ENCODE data around the gene PTPRN2.

The PTPRN2 gene

GRCh38 chr7:157587805-157588560, 999.6 kb downstream of the PTPRN2 start:
- ChIA-PET POLR2A (no interaction called here), CTCF (no interaction called here)
- TF ChIP-seq CTCF (IDR thresholded peaks at IDR 0.05; ENCODE audit: insufficient read depth, low read length, missing control alignments) = no peak
- DNase-seq (ENCODE audit: low read depth, low spot score) = no peak
- no peak overlapping the region for H3K4me3 ChIP-seq (ENCODE audit: low read depth, low read length)

GRCh38 chr7:157587051-157587804, 1000.4 kb downstream of the PTPRN2 start:
- POLR2A ChIA-PET = no interaction called here
- no peak overlapping the region for H3K4me3 ChIP-seq (ENCODE audit: low read depth, low read length)
- CTCF ChIA-PET = no interaction called here
- TF ChIP-seq CTCF (IDR thresholded peaks at IDR 0.05; ENCODE audit: insufficient read depth, low read length, missing control alignments) = no peak
- no peak for DNase-seq (ENCODE audit: low read depth, low spot score)

GRCh38 chr7:157586426-157586955, 1001.1 kb downstream of the PTPRN2 start:
- POLR2A ChIA-PET = no interaction called here
- no peak for TF ChIP-seq CTCF (IDR thresholded peaks at IDR 0.05; ENCODE audit: insufficient read depth, low read length, missing control alignments)
- H3K4me3 ChIP-seq (ENCODE audit: low read depth, low read length) = no peak overlapping the region
- DNase-seq (ENCODE audit: low read depth, low spot score) = no peak
- CTCF ChIA-PET = no interaction called here

- no peak for TF ChIP-seq CTCF (IDR thresholded peaks at IDR 0.05; ENCODE audit: insufficient read depth, low read length, missing control alignments)
- no peak for DNase-seq (ENCODE audit: low read depth, low spot score)
- H3K4me3 ChIP-seq (ENCODE audit: low read depth, low read length) = no peak overlapping the region
- POLR2A ChIA-PET = no interaction called here
- CTCF ChIA-PET = no interaction called here
These were observed 1002.3 kb downstream of the PTPRN2 start for GRCh38 chr7:157585113-157585861.

- CTCF ChIA-PET = no interaction called here
These were observed 1003.2 kb downstream of the PTPRN2 start for GRCh38 chr7:157584420-157584819.

More at GRCh38 chr7:157584420-157584819, 1003.2 kb downstream of the PTPRN2 start:
- no peak for TF ChIP-seq CTCF (IDR thresholded peaks at IDR 0.05; ENCODE audit: insufficient read depth, low read length, missing control alignments)
- POLR2A ChIA-PET = no interaction called here
- DNase-seq (ENCODE audit: low read depth, low spot score) = no peak
- H3K4me3 ChIP-seq (ENCODE audit: low read depth, low read length) = no peak overlapping the region

Measured in AG04449 (cell line).